Hematopoietic multipotent progenitor cell treated with erythropoietin and hydrocortisone succinate and interleukin-3 and kit ligand, for 17 days (in vitro differentiated cells): Measurements from ENCODE around the gene CCT8.

ENCODE experiments used
- DNase-seq: peaks from one replicate; pipeline ENCODE4 v3.0.0-alpha.2; 2015; ENCODE audit warnings: low spot score

The CCT8 gene

GRCh38 chr21:29077651-29078090 lies 4.2 kb upstream of the CCT8 start:
- peak; percentile 62 for DNase-seq

- peak; percentile 86 for DNase-seq
Measured at GRCh38 chr21:29076731-29077640, 3.5 kb upstream of the CCT8 start.

GRCh38 chr21:29075706-29076466 lies 2.4 kb upstream of the CCT8 start:
- DNase-seq = peak; percentile 66

GRCh38 chr21:29074783-29075182 lies 1.3 kb upstream of the CCT8 start:
- DNase-seq = no peak

- no peak for DNase-seq
Measured at GRCh38 chr21:29074007-29074376, 544 bp upstream of the CCT8 start.

GRCh38 chr21:29072873-29073221 lies 601 bp downstream of the CCT8 start:
- DNase-seq = no peak

GRCh38 chr21:29064850-29065481 lies 8.5 kb downstream of the CCT8 start:
- no peak for DNase-seq

- DNase-seq = no peak
Measured at GRCh38 chr21:29056538-29057050, 16.9 kb downstream of the CCT8 start.

GRCh38 chr21:29056005-29056404 lies 17.4 kb downstream of the CCT8 start:
- no peak for DNase-seq

- DNase-seq = no peak
Measured at GRCh38 chr21:29055080-29055479, 18.4 kb downstream of the CCT8 start.

GRCh38 chr21:29053656-29054055 lies 19.8 kb downstream of the CCT8 start:
- no peak for DNase-seq

- no peak for DNase-seq
Measured at GRCh38 chr21:29053011-29053553, 20.4 kb downstream of the CCT8 start.

GRCh38 chr21:29052224-29052623 lies 21.2 kb downstream of the CCT8 start:
- DNase-seq = no peak

- no peak for DNase-seq
Measured at GRCh38 chr21:29034678-29035077, 38.8 kb downstream of the CCT8 start.

- no peak for DNase-seq
Measured at GRCh38 chr21:29033871-29034270, 39.6 kb downstream of the CCT8 start.

GRCh38 chr21:29033301-29033700 lies 40.1 kb downstream of the CCT8 start:
- no peak for DNase-seq

GRCh38 chr21:29030909-29031308 lies 42.5 kb downstream of the CCT8 start:
- DNase-seq = no peak

- no peak for DNase-seq
Measured at GRCh38 chr21:29029524-29029923, 43.9 kb downstream of the CCT8 start.

- DNase-seq = no peak
Measured at GRCh38 chr21:29025328-29025713, 48.1 kb downstream of the CCT8 start.

- peak; percentile 97 for DNase-seq
Measured at GRCh38 chr21:29024474-29025327, 48.7 kb downstream of the CCT8 start, which contains the start of gene USP16. Gene USP16, plus strand, starts transcription at chr21:29024668. Its CDS starts 3,246 bp downstream, at chr21:29027914.

GRCh38 chr21:29022166-29022565 lies 51.3 kb downstream of the CCT8 start:
- no peak for DNase-seq
